HG03103 (cell line): ENCODE measurements around the gene CGB2.
"Not testable (repeated sequence)": the region's sequence is repeated elsewhere in the genome, so short reads cannot be mapped to it uniquely, and the experiment has no call there.

Experiments
- ATAC-seq: cut with Tn5 transposase; IDR thresholded peaks from one replicate; pipeline ENCODE4 v1.9.1; 2021; ENCODE audit warnings: low read depth; ENCODE audit not compliant: unreplicated experiment

The CGB2 gene

DNA sequence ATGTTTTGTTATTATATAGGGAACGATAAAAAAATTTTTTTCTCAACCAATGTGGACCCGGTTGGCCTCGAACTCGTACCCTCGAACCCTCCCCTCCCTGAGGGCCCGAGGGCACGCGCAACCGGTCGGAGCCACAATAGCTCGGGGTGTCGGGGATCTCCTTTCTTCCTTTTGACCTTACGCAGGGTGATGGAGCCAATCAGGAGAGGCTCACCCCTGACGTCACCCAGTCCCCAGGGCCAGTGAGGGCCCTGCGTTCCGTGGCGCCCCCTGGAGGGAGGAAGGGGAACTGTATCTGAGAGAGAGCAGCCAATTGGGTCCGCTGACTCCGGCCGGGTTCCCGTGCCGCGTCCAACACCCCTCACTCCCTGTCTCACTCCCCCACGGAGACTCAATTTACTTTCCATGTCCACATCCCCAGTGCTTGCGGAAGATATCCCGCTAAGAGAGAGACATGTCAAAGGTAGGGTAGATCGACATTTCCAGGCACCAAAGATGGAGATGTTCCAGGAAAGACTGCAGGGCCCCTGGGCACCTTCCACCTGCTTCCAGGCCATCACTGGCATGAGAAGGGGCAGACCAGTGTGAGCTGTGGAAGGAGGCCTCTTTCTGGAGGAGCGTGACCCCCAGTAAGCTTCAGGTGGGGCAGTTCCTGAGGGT, at the start of gene CGB2:
Gene CGB2, plus strand, starts transcription at position 249 of the 660 bp plus-strand sequence. Its CDS starts 206 bp downstream, at position 455.
- not testable (repeated sequence) for ATAC-seq

DNA sequence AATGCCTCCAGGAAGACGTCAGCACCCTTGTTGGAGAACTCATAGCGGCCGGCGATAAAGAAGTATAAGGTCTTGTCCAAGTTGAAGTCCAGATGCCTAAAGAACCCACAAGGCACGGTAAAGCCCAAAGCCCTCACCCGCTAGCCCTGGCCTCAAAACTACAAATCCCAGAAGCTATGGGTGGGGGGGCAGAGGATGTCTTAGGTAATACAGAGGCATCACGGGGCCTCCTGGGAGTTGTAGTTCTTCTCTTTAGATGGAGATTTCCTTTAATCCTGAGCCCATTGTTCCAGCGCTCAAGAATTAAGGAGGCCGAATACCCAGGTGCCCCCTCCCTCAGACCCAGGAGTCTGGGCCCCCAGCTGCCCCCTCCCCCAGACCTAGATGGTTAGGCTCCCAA, 49.4 kb upstream of the CGB2 start:
- ATAC-seq = no peak

DNA sequence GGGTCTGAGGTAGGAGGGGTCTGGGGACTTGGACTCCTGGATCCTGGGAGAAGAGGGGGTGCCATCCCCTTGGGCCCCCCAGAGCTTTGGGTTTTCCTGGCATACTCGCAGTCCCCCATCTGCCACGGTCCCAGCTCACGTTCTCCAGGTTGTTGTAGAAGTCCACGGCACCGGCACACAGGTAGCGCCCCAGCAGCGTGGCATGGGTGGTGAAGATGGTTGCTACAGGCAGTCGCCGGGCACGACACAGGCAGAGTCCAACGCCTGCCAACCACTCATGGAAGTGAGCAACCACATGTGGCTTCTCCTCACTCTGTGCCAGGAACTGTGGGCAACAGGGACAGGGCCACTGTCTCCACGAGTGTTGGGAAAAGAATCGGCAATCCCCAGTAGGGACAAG, 46.0 kb upstream of the CGB2 start:
- no peak for ATAC-seq

DNA sequence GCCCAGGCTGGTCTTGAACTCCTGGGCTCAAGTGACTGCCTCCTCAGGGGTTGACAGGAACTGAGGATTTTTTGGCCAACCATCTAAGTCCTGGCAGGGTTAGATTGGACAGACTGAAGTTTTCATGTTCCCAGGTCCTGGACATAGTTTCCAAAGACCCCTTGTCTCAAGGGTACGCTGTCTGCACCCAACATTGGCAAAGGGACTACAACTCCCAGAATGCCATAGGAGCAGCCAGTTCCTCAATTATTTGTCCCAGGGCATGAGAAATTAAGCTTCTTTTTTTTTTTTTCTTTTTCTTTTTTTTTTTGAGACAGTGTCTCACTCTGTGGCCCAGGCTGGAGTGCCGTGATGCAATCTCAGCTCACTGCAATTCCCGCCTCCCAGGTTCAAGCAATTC, 45.5 kb upstream of the CGB2 start:
- no peak for ATAC-seq

DNA sequence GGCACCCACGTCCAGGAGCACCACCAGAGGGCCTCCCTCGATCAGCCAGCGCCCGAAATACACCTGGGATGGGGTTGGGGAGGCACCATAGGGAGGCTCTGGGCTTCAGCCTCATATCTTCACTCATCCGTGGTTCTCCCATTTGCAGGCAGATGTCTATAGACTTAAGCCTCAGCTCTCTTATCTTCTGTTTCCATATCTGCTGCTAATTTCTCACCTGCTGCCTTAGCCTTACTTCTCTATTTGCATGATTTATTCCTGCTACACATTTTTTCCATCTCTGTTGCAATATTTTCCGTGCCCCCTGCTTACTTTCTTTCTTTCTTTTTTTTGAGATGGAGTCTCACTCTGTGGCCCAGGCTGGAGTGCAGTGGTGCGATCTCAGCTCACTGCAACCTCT, 44.4 kb upstream of the CGB2 start:
- no peak for ATAC-seq

GRCh38 chr19:48988286-48988685, 43.4 kb upstream of the CGB2 start:
- ATAC-seq = no peak

DNA sequence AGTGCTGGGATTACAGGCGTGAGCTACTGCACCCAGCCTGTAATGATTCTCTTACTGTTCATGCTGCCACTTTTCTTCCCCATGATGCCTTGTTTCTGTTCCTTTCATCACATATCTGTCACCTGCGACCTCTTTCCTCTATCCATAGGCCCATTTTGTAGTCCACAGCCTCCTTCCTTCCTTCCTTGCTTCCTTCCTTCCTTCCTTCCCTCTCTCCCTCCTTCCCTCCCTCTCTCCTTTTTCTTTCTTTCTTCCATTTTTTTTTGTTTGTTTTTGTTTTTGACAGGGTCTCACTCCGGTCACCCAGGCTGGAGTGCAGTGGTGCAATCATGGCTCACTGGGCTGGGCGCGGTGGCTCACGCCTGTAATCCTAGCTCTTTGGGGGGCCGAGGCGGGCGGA, 42.8 kb upstream of the CGB2 start:
- ATAC-seq = no peak

DNA sequence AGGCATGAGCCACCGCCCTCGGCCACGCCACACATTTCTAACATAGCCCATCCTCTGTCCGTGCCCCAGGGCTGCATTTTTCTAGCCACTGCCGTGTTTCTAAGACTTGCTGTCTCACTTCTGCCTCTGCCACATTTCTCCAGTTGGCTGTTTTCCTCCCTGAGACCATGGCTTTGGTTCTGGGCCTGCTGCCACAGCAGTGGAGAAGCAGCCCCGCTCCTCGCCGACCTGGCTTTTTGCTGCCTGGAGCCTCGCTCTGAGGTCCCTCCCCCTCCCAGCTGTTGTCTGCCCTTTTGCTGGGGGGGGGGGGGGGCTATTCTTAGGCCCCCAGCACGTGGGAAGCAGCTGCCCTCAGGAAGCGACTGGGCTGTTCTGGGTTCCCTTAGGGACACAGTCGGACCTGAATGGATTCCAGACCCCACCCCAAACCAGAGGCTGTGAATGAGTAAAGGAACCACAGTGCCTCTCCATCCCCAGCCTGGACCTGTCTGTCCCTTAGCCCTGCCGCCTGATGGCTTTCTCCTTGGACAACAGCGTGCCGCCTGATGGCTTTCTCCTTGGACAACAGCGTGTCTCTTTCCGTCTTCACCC, 41.9 kb upstream of the CGB2 start:
- ATAC-seq = no peak

- no peak for ATAC-seq
Measured at GRCh38 chr19:48990400-48990799, 41.3 kb upstream of the CGB2 start.

DNA sequence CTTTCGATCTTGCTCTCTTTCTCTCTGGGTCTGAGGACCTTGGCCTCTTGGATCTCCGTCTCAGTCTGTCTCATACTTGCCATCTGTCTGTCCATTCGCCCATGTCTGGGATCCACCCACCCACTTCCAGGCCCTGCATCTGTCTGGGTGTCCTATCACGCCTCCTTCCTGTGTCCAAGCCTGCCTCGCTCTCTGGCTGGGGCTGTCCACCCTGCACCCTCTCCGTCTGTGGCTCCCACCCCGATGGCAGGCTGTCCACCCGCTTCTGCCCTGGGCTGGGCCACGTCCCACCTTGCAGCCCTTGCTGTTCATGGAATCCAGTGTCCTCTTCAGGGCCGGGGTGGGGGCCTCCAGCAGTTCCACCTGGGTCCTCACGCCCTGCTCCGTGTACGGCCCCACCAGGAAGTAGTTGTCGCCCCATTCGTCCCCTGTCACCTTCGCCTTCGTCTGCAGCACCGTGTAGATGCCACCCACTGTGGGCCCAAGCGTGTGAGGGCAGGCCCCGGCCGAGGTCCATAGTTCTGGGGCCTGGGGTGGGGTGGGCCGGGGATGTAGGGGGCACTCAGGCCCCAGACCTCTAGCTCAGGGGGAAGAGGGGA, 40.6 kb upstream of the CGB2 start:
- ATAC-seq = no peak

DNA sequence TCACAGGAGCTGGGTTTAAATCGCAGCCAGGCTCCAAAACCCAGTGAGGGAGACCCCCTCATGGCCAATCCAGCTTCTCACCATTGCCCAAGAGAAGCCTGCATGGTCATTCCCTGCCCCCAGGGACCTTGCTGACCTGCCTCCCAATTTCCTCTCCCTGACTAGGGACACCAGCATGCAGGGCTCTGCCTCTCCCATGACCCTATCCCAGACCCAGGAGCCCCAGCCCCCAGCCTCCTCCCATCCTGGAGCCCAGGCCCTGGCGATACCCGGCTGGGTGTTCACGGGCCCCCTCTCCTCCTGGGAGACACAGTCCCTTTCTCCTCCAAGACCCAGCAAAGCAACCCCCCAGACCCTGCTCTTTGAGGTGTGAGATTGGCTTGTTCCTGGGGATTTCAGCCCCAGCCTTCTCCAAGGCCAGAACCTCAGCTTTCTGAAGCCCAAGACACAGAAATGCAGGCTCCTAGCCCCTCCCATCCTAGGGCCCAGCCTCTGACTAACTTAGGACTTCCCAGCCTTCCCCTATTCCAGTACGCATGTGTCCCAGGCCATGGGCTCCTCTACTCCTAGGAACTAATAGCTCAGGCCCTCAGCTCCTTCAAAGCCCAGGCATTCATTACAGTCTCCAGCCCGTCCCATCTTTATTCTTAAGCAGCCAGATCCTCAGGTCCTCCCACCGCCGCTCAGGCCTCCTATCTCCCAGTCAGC, 39.7 kb upstream of the CGB2 start:
- ATAC-seq = no peak

GRCh38 chr19:48992581-48993174, 39.0 kb upstream of the CGB2 start:
- no peak for ATAC-seq

GRCh38 chr19:48993175-48994034, 38.3 kb upstream of the CGB2 start, which contains the start of the genes GYS1 and RUVBL2:
Gene GYS1 (minus strand): TSS chr19:48993309. CDS start chr19:48993112, 197 bp downstream.
Gene RUVBL2 (plus strand): TSS chr19:48993887. CDS start chr19:48993912, 25 bp downstream.
- peak; percentile 68 for ATAC-seq

GRCh38 chr19:48994035-48994386, 37.7 kb upstream of the CGB2 start:
- no peak for ATAC-seq

- ATAC-seq = no peak
Measured at GRCh38 chr19:48997972-48998371, 33.7 kb upstream of the CGB2 start.

DNA sequence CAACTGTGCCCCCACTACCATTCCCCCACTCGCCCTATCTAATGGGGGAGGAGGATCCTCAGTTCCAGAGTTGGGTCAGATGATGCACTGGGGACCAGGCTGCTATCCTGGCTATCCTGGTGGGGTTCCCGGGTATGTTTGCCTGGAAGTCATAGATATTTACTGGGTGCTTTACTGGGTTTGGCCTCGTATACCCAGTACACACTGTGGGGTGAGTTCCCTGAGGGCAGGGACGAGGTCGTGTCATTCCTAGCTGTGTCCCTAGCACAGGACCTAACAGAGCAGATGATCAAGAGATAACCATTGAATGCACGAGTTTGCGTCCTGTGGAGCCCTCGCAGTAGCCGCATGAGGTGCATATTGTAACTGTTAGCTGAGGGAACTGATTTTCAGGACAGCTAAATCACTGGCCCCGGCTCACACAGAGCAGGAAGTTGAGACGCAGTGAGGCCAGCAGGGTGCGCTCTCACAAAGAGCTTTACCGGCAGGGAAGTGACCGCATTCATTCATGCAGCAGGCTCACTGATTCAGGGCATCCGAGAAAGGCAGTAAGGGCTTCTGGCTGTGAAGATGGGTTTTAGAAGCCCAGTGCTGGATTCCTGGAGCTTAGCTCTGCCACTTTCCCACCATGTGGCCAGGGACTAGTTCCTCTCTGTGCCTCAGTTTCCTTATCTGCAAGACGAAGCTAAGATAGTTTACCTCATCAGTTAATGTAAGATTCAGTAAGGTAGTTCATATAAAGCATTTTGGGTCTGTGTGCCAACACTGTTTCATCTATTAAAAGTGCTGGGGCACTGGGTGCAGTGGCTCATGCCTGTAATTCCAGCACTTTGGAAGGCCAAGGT, 32.0 kb upstream of the CGB2 start:
- ATAC-seq = no peak

- ATAC-seq = no peak
Measured at GRCh38 chr19:49004133-49004532, 27.6 kb upstream of the CGB2 start.

DNA sequence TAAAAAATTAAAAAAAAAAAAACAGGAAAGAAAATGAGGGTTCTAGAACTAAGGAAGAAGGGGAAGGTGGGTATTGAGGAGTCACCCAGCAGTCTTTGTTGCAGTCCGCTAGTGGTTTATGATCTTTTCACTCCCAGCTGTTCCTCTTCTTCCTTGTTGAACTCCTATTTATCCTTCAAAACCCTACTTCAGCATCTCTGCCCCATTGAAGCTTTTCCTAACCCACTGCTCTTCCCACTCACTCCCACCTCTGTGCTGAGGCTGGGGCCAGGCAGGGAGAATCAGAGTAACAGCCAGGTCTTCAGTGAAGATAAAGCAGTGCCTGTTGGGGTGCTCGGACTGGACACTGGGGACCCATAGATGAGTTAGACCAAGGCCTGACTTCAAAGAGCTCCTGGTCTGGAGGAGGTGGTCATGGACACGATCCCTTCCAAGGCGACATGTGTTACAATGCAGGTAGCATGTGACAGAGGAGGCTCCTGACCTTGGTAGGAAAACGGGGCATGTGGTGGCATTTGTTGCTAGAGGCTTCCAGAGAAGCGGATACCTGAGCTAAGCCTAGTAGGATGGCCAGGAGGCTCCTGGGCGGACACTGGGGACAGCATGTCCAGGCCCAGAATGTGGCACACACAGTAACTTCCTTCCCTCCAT, 26.6 kb upstream of the CGB2 start:
- ATAC-seq = no peak

DNA sequence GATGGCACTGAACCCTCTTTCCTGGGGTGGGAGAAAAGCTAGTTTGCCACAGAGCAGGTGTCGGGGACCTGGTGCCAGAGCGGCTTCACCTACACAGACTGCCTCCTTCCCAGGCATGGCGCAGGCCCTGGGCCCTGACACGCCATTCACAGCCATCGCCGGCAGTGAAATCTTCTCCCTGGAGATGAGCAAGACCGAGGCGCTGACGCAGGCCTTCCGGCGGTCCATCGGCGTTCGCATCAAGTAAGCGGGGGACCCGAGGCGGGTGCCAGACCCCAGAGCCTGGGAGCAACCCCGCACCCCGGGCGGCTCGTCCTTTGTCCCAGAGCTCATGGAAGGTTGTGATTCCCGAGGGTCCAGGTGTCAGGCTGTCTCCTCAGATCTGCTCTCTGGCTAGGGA, 24.8 kb upstream of the CGB2 start:
- ATAC-seq = no peak
